DOHH2 (cell line): ENCODE results near the gene USP16.

ENCODE experiments used
- EZH2phosphoT487 ChIP-seq: fragments of 200-600 bp; sonication (generic); IDR thresholded peaks from 2 replicates; pipeline ENCODE4 v1.6.1; 2017; ENCODE audit warnings: borderline replicate concordance, mild to moderate bottlenecking, antibody characterized with exemption, low read length, moderate library complexity, mixed read lengths
- TF ChIP-seq, protein P1 (sequence below): fragments of 200-600 bp; sonication (generic); IDR thresholded peaks from one replicate; pipeline ENCODE4 v1.5.1; 2014; ENCODE audit warnings: antibody characterized with exemption, mild to moderate bottlenecking, low read depth, low read length; ENCODE audit not compliant: poor library complexity, severe bottlenecking

DNA sequence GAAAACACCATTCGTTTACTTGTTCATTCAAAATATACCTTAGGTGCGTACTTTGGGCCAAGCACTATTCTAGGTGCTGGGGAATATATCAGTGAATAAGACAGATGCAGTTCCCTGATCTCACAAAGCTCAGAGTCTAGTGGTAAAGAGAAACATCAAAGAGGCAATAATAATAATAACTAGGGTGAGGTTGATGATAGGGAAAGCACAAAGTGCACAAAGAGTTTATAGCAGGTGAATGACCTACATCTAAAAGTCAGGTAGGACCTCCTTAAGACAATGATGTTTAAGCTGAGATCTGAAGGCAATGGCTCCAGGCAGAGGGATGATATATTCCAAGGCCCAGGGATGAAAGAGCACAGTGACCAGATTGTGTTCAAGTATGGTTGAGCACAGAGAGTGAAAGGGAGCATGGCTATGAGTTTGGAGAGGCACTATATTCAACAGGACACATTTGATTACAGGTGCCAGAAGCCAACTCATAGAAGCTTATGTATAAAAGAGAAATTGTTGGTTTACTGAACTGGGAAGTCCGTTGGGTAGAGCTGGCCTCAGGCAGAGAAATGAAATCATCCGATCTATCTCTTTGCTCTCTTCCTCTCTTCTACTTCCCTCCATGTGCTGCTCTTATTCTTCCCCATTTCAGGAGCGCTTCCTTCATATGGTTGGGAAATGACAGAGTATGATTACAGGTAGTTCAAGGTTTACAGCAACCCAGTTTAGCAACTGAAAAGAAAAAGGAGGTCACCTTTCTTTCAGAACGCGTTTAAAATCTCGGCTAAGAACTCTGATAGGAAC, 71.9 kb downstream of the USP16 start:
- TF ChIP-seq, protein P1, sequence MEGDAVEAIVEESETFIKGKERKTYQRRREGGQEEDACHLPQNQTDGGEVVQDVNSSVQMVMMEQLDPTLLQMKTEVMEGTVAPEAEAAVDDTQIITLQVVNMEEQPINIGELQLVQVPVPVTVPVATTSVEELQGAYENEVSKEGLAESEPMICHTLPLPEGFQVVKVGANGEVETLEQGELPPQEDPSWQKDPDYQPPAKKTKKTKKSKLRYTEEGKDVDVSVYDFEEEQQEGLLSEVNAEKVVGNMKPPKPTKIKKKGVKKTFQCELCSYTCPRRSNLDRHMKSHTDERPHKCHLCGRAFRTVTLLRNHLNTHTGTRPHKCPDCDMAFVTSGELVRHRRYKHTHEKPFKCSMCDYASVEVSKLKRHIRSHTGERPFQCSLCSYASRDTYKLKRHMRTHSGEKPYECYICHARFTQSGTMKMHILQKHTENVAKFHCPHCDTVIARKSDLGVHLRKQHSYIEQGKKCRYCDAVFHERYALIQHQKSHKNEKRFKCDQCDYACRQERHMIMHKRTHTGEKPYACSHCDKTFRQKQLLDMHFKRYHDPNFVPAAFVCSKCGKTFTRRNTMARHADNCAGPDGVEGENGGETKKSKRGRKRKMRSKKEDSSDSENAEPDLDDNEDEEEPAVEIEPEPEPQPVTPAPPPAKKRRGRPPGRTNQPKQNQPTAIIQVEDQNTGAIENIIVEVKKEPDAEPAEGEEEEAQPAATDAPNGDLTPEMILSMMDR, result no peak
- TF ChIP-seq EZH2phosphoT487, result no peak
